CD1c-positive myeloid dendritic cell (primary cell): Measurements from ENCODE around the gene CTRB1.
"Not testable (repeated sequence)": the region's sequence is repeated elsewhere in the genome, so short reads cannot be mapped to it uniquely, and the experiment has no call there.

Experiments
- DNase-seq: peaks from one replicate; pipeline ENCODE4 v3.0.0-alpha.2; 2016; ENCODE audit errors: extremely low spot score

Gene CTRB1

GRCh38 chr16:75240633-75241032 lies 21.8 kb downstream of the CTRB1 start:
- DNase-seq, result not testable (repeated sequence)

- DNase-seq, result no peak
These were observed 22.6 kb downstream of the CTRB1 start for GRCh38 chr16:75241412-75241811.

- no peak for DNase-seq
These were observed 23.2 kb downstream of the CTRB1 start for GRCh38 chr16:75241955-75242354.

DNA sequence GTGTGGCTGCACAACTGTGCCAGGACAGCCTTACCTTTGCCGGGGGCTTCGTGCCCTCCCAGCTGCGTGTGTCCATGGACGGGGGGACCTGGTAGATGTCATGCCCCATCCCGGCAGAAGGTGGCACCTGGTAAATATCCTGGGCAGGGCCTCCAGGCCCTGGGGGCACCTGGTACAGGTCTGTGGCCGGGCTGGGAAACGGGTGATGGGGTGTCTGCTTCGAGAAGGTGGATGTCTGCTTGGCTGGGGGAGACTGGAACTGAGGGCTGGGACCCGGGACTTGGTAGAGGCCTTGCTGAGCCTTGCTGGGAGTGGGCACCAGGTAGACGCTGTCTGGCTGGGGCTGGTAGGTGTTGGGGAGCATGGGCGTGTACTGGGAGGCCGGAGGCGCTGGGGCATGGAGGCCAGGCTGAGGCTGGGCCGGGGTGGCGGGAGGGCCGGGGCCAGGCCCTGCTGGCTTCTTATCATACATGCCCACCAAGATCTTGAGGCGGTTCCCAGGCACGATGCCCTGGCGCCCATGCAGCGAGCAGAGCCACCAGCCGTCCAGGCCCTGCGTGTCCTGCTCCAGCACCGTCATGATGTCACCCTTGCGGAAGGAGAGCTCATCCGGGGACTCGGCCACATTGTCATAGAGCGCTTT lies 23.8 kb downstream of the CTRB1 start:
- DNase-seq, result not testable (repeated sequence)

DNA sequence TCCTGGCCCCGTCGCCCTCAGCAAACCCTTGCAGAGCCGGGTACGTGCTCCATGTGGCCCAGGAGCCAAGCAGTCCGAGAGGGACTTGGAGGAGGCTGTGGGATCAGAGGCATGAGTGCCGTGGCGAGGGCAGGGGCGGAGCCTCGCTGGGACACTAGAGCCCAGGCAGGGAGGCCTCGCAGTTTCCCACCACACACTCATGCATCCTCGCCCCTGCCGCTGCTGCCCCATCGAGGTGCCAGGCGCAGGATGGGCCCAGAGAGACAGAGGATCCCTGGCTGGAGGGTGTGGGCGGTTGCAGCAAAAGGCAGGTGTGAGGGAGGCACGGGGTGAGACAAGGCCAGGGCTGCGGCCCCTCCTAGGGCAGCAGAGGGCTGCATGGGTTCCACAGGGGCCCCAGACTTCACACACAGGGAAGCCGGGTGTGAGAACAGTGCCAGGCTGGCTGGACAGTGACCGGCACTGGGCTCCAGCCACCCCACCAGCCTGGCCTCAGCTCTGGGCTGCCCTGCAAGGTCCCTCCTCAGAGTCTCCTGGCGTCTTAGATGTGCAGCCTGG lies 25.0 kb downstream of the CTRB1 start:
- no peak for DNase-seq

DNA sequence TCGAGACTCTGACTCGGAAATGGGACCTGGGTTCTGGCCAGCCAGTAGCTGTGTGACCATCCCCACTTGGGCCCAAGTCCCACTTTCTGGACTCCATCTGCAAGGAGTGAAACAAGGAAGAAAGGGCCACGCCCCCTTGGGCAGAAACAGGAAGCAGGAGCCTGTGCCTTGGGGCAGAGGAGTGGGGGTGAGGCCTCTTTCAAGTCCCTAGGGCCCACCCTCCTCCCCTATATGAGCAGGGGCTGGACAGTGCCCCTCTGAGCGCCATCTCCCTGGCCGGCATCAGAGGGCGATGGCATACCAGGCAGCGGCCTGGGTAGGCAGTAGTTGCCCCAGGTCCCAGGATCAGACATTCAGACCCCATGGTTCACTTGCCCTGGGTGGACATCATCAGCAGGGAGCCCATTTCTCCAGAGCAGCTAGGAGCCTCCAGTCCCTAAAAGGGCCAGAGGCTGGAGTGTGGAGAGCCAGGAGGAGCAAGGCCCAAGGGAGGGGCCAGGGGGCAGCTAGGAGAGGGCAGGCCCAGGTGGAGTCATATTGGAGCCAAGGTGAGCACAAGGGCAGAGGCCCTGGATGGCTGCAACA lies 25.5 kb downstream of the CTRB1 start:
- peak; percentile 46 for DNase-seq

GRCh38 chr16:75244844-75245758 lies 26.3 kb downstream of the CTRB1 start:
- DNase-seq, result peak; percentile 31

DNA sequence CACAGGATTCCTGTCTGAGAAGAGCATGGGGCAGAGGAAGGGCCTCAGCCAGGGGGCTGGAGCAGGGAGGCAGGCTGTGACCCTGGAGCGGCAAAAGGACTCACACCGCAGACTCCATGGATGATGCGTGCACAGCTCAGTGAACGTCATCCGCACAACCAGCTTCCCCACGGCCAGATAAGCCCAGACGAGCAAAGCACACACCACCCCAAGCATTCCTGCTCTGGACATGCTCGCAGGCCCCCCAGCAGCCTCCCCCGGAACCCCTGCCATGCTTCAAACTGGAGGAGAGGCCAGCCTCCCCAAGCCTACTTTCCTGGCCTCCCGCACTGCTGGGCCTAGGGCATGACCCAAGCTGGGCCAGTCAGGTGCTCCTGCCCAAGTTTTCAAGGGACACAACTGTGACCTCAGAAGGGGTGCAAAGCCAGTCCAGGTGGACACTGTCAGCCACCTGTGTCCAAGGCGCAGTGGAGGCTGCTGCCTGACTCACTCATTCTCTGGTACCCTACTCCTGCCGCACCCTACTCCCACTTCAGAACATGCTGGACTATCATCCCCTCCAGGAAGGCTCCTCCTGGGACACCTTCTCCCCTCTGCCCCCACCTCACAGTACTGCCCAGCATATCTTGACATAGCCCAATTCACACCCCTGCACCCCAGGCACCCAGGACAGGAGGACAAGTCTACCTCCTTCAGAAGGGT lies 27.9 kb downstream of the CTRB1 start:
- DNase-seq, result no peak

DNA sequence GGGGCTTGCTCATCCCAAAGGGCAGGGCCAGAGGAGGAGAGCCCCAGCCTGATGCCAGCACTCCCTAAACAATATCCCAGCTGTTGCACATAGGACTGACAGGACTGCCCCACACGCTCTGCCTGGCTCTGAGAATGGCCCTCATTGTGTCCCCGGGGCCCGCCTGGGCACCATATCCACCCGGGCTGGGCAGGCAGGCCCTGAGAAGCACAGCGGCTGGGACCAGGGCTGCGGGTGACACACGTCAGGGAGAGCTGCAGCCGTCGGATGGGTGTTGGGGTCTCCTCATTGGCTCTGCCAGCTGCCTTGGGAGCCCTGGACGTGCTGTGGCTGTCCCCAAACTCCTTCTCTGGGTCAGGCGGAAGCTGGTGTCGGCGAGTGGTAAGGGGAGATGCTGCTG lies 28.5 kb downstream of the CTRB1 start:
- DNase-seq, result no peak

DNA sequence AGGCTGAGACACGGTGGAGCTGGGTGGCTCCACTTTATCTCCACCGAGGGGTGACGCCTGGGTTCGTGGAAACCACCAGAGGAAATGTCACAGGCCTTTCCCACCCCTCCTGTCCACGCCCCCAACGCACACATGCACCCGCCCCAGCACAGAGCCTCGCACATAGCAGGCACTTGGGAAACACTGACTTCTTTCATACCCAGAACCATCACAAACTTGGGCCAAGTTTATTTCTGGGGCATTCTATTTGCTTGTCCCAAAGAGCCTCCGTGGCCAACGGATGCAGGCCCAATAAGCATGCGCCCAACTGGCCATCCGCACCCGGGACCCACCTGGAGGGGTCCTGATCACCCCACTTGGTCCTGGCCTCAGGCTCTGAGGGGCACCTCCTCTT lies 29.4 kb downstream of the CTRB1 start:
- DNase-seq, result no peak

GRCh38 chr16:75248536-75249380 lies 30.0 kb downstream of the CTRB1 start:
- DNase-seq, result no peak

DNA sequence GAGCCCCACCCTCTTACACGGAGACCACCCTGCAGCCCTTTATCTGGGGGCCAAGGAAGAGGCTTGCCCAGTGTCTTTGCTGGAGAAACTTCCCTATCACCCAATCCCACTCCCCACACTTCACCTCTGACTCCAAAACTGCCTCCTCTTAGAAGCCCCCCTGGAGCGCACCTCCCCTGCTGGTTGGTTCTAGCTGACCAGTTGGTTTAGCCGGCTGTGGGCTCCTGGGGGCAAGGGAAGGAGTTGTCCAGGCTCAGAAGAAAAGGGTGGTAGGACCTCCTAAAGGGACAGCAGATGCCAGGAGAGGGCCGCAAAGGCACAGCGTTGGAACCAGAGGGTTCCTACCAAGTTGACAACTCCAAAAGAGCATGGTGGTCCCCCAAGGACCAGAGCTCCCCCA lies 30.7 kb downstream of the CTRB1 start:
- no peak for DNase-seq

GRCh38 chr16:75250089-75250808 lies 31.5 kb downstream of the CTRB1 start:
- no peak for DNase-seq

DNA sequence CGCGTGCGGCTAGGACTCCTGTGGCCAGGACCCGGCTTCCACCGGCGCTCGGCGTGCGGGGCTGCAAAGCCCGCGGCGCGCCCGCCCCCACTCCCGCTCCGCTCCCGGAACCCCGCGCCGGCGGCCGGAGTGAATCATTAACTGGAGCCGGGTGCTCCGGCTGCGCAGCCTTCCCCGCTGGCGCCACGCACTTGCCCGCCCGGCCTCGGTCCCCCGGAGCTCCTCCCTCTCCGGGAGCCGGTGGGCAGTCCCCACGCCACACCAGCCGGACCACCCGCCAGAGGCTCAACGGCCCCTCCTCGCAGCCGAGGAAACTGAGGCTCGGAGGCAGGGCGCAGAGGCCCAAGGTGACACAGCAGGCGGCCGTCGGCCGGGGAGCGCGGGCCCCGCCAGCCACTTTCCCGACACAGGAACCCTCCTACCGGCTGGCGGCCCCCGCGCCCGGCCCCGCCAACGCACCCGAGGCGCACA lies 32.1 kb downstream of the CTRB1 start:
- DNase-seq, result no peak

DNA sequence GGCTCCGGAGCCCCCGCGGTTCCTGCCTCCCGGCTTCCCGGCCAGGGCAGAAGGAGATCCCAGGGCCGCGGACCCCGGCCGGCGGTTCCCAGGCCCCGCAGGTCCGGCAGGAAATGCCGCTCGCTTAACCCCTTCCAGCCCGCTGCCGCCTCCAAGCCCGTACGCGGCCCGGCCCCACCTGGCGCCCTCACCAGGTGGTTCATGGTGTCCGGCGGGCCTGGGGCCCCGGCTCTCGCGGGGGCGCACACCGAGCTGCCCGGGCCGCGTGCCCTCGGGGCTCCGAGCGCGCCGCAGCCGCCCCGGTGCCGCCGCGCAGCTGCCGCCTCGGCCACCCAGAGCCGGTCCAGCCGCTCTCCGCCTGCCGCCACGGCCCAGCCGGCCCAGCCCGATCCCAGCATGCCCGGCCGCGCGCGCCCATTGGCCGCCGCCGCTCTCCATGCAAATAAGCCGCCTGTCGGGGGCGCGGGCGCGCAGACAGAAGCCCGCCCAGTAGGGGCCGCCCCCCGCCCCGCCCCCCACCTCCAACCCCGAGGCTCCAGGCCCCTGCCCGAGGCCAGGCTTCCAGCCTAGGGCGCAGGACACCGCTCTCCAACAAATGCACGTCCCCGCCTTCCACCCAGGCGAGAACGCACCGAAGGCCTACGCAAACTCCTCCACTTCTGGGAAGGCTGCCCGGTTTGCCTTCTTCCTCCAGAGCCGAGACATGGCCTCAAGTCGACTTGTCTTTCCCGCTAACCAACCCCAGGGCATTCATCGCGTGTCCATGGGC lies 32.7 kb downstream of the CTRB1 start, which contains the start of gene BCAR1:
TSS of gene BCAR1 (minus strand) at position 345 of the 769 bp plus-strand sequence. CDS start at position 203, 142 bp downstream.
- DNase-seq, result peak; percentile 70

- no peak for DNase-seq
These were observed 33.5 kb downstream of the CTRB1 start for GRCh38 chr16:75252049-75252864.

- no peak for DNase-seq
These were observed 34.4 kb downstream of the CTRB1 start for GRCh38 chr16:75252946-75253911.
